ENCODE results near the gene ZNF830. TPM values are rescaled to one million over a fixed set of nuclear protein-coding genes. Genes with fewer than 3 reads are reported as not detected.

The ZNF830 gene
- total RNA-seq, 2 donors from 2014 or later: 12.6 to 14.3 TPM

DNA sequence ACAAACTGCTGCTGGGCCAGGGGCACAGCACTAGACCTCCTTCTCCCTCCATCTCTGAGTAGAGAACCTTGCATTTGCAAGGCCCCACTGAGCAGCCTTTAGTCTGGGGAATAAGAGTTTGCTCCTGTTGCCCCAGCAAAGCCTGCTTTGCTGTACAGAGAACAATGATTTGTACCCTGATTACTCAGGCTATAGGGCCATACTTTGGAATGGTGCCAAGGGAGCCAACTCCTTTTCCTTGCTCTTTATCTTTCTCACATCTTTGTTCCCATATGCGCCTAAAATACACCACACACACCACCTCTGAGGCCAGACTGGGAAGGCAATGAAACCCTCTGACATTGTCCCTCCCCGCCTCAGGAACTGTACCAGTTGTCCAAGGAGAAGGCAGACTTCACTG is 40.2 kb downstream of the ZNF830 start:
- Histone ChIP-seq H3K27me3 (no peaks in the 10 kb centered on the region), H3K36me3 (no peaks in the 10 kb centered on the region), H3K27ac (no peak overlapping the region), H3K4me1 (no peaks in the 10 kb centered on the region), H3K4me3 (no peak overlapping the region), H3K9me3 (no peaks in the 10 kb centered on the region), H3K9ac (ENCODE audit: low read depth in 2 of 2, low read length in 2 of 2) (no peak overlapping the region)
- no peak for TF ChIP-seq CTCF (IDR thresholded peaks at IDR 0.05)
- intact Hi-C loops (cut with DNase I): no loop called here
- DNase-seq: no peak

- Histone ChIP-seq H3K9ac (ENCODE audit: low read depth in 2 of 2, low read length in 2 of 2) (no peak overlapping the region), H3K27me3 (no peaks in the 10 kb centered on the region), H3K4me3 (no peak overlapping the region), H3K4me1 (no peaks in the 10 kb centered on the region), H3K36me3 (no peaks in the 10 kb centered on the region), H3K9me3 (no peaks in the 10 kb centered on the region), H3K27ac (no peak overlapping the region)
- intact Hi-C loops (cut with DNase I): no loop called here
- TF ChIP-seq CTCF (IDR thresholded peaks at IDR 0.05): no peak
- DNase-seq: no peak
These were observed 41.7 kb downstream of the ZNF830 start for GRCh38 chr17:35002876-35003551.

GRCh38 chr17:35003778-35004177 is 42.4 kb downstream of the ZNF830 start:
- intact Hi-C loops (cut with DNase I): no loop called here
- Histone ChIP-seq H3K9ac (ENCODE audit: low read depth in 2 of 2, low read length in 2 of 2) (no peak overlapping the region), H3K36me3 (no peaks in the 10 kb centered on the region)

GRCh38 chr17:35006345-35006744 is 45.0 kb downstream of the ZNF830 start:
- no peak for DNase-seq
- intact Hi-C loops (cut with DNase I): no loop called here
- Histone ChIP-seq H3K4me3 (no peak overlapping the region), H3K9me3 (no peaks in the 10 kb centered on the region), H3K9ac (ENCODE audit: low read depth in 2 of 2, low read length in 2 of 2) (no peak overlapping the region), H3K4me1 (no peaks in the 10 kb centered on the region), H3K27ac (no peak overlapping the region), H3K36me3 (no peaks in the 10 kb centered on the region), H3K27me3 (no peaks in the 10 kb centered on the region)
- no peak for TF ChIP-seq CTCF (IDR thresholded peaks at IDR 0.05)

More at GRCh38 chr17:35003778-35004177, 42.4 kb downstream of the ZNF830 start:
- Histone ChIP-seq H3K27ac (no peak overlapping the region), H3K9me3 (no peaks in the 10 kb centered on the region), H3K4me1 (no peaks in the 10 kb centered on the region), H3K4me3 (no peak overlapping the region), H3K27me3 (no peaks in the 10 kb centered on the region)
- no peak for TF ChIP-seq CTCF (IDR thresholded peaks at IDR 0.05)
- no peak for DNase-seq

DNA sequence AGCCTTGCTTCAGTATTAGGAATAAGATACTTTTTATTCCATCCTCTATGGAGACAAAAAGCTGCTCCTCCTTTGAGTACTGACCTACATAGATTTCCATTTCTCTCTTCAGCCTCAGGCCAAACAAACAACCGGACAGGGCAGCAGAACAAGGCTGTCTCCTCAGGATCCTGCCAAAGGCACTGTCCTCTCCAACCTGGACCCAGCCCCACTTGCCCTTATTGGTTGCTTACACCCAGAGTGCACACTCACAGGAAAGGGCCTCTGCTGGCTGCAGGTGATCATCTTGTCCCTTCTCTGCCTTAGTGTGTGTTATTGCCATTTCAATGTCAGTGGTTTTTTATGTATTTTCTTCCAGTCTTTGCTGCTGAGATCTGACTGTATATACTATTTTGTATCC is 45.6 kb downstream of the ZNF830 start:
- no peaks in the 10 kb centered on the region for H3K4me1 ChIP-seq
- H3K27me3 ChIP-seq: no peaks in the 10 kb centered on the region
- H3K9ac ChIP-seq (ENCODE audit: low read depth in 2 of 2, low read length in 2 of 2): no peak overlapping the region
- no peak overlapping the region for H3K27ac ChIP-seq
- H3K4me3 ChIP-seq: no peak overlapping the region
- DNase-seq: no peak
- intact Hi-C loops (cut with DNase I): no loop called here
- no peaks in the 10 kb centered on the region for H3K9me3 ChIP-seq
- no peak for TF ChIP-seq CTCF (IDR thresholded peaks at IDR 0.05)
- H3K36me3 ChIP-seq: no peaks in the 10 kb centered on the region
